Mononuclear cell (primary cell): ENCODE data around the gene KBTBD13. TPM values are rescaled to one million over a fixed set of nuclear protein-coding genes. Genes with fewer than 3 reads are reported as not detected.
"Not testable (repeated sequence)": the region's sequence is repeated elsewhere in the genome, so short reads cannot be mapped to it uniquely, and the experiment has no call there.

Source experiments
- H3K27me3 ChIP-seq: 2 replicates; pipeline ENCODE4 v1.6.0; 2011; ENCODE audit warnings: low read length, control low read depth; ENCODE audit not compliant: insufficient read depth
- H3K4me1 ChIP-seq: 2 replicates; pipeline ENCODE4 v1.5.1; 2011; ENCODE audit warnings: mild to moderate bottlenecking, low read length, control low read depth; ENCODE audit not compliant: insufficient read depth
- H3K4me3 ChIP-seq: 2 replicates; pipeline ENCODE4 v1.5.1; 2011; ENCODE audit warnings: mild to moderate bottlenecking, low read length, moderate library complexity
- H3K9me3 ChIP-seq: 2 replicates; pipeline ENCODE4 v1.5.1; 2011; ENCODE audit warnings: low read depth, mild to moderate bottlenecking, control low read depth, low read length
- total RNA-seq: library from RNA; depleted of rRNA; stranded (reverse); fragments of >200 nt; gene quantifications from one replicate; pipeline ENCODE4 v1.2.3, GENCODE V29; 2012

Gene KBTBD13
- total RNA-seq, 1 donor, result under 0.01 TPM

GRCh38 chr15:65096481-65097385 is 20.2 kb downstream of the KBTBD13 start:
- H3K4me3 ChIP-seq, result no peak overlapping the region
- H3K4me1 ChIP-seq, result peaks cover 9% of the 10 kb centered on the region
- no peaks in the 10 kb centered on the region for H3K27me3 ChIP-seq
- no peaks in the 10 kb centered on the region for H3K9me3 ChIP-seq

DNA sequence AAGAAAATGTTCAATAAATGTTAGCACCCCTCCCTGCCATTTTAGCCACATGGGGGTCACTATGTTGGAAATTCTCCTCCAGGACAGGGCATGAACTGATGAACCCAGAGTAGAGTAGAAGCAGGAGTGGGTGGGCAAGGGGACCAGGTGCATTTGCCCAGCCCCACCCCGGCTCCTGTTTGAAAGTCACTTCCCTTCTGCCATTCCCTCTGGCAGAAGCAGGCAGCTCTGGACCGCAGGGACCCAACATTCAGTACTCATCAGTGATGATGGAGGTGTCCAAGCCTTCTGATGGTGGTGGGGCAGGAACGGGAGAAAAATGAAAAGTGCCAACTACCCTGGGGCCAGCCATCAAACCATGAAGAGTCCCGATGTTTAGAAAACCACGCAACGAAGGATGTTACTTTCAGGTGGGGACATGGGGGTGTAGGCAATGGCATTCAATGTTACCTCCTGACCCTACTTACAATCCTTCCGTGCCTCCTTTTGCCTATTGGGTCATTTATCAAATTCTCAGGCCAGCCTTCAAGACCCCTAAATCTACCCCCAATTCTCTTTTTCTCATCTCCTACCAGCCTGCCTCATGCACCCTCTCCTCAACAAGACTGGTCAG is 21.2 kb downstream of the KBTBD13 start:
- H3K27me3 ChIP-seq, result no peaks in the 10 kb centered on the region
- no peaks in the 10 kb centered on the region for H3K9me3 ChIP-seq
- H3K4me1 ChIP-seq, result peaks cover 10% of the 10 kb centered on the region
- no peak overlapping the region for H3K4me3 ChIP-seq

- Histone ChIP-seq H3K4me3 (no peak overlapping the region), H3K9me3 (no peaks in the 10 kb centered on the region), H3K27me3 (no peaks in the 10 kb centered on the region), H3K4me1 (peaks cover 10% of the 10 kb centered on the region)
Observed at GRCh38 chr15:65099336-65099735, 22.8 kb downstream of the KBTBD13 start.

DNA sequence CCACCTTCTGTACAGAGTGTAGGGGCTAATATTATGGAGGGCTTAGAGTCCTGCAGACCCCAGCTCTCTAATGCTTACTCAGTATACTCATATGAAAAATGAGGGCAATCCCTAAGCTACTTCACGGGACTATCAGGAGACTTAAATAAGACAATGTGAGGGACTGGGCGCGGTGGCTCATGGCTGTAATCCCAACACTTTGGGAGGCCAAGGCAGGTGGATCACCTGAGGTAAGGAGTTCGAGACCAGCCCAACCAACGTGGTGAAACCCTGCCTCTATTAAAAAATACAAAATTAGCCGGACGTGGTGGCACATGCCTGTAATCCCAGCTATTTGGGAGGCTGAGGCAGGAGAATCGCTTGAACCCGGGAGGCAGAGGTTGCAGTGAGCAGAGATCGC is 23.3 kb downstream of the KBTBD13 start:
- not testable (repeated sequence) for H3K27me3 ChIP-seq, H3K4me1 ChIP-seq, H3K9me3 ChIP-seq, H3K4me3 ChIP-seq

DNA sequence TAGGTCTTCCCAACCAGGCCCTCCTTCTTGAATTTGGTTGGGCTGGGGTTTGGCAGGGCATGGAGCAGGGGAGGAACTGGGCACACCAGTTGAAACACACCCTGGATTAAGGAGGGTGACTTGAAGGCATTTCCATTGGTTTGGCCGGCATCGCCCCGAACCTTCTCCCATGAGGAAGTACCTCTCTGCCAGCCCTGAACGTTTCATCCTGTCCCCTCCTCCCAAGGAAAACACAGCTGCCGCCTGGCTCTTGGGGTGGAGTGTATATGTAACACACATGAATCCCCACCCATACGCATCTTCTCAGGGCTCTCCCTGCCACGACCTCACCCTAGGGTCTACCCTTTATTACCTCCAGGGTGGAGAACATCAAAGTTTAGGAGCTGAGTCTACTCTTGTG is 23.9 kb downstream of the KBTBD13 start:
- peaks cover 10% of the 10 kb centered on the region for H3K4me1 ChIP-seq
- H3K9me3 ChIP-seq, result no peaks in the 10 kb centered on the region
- no peak overlapping the region for H3K4me3 ChIP-seq
- H3K27me3 ChIP-seq, result no peaks in the 10 kb centered on the region

DNA sequence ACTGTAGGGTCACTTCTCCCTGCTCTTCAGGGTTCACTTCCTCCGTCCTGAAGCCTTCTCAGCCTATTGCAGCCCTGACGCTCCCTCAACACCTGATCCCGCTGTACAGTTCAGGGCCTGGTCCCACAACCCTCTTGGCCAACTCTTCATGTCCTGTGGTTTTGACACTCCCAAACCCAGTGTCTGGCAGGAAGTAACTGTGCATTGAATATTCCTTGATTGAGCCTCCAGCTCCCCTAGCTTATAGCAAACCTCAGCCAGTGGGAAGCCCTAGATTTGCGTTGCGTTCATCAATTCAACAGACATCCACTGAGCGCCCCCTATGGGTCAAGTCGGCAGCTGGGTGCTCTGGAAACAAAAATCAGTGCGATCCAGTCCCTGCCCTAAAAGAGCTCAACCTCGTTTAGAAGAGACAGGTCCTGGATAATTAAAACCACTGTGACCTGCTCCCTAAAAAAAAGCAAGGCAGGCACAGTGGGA is 24.9 kb downstream of the KBTBD13 start:
- Histone ChIP-seq H3K4me1 (peaks cover 10% of the 10 kb centered on the region), H3K4me3 (no peak overlapping the region), H3K9me3 (no peaks in the 10 kb centered on the region), H3K27me3 (no peaks in the 10 kb centered on the region)

GRCh38 chr15:65101891-65102708 is 25.6 kb downstream of the KBTBD13 start:
- Histone ChIP-seq H3K9me3 (no peaks in the 10 kb centered on the region), H3K4me1 (peaks cover 10% of the 10 kb centered on the region), H3K27me3 (no peaks in the 10 kb centered on the region), H3K4me3 (no peak overlapping the region)

DNA sequence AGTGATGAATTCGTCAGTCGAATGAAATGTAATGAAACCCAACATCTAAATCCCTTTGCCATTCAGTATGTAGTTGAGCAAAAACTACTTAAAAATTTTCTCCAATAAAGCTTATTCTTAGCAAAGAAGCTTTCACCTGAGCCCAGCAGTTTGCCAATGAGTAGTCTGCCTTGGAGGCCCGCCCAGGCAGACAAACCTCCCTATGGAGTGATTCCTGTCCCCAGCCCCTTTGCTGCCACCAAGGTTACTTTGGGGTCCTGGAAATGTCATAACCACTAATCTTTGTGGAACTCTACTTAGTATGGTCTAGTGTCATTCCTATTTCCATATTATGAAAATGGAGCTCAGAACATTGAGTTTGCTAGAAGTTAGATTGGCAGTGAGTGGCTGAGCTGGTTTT is 26.4 kb downstream of the KBTBD13 start:
- H3K27me3 ChIP-seq, result no peaks in the 10 kb centered on the region
- peaks cover 10% of the 10 kb centered on the region for H3K4me1 ChIP-seq
- H3K9me3 ChIP-seq, result no peaks in the 10 kb centered on the region
- no peak overlapping the region for H3K4me3 ChIP-seq

DNA sequence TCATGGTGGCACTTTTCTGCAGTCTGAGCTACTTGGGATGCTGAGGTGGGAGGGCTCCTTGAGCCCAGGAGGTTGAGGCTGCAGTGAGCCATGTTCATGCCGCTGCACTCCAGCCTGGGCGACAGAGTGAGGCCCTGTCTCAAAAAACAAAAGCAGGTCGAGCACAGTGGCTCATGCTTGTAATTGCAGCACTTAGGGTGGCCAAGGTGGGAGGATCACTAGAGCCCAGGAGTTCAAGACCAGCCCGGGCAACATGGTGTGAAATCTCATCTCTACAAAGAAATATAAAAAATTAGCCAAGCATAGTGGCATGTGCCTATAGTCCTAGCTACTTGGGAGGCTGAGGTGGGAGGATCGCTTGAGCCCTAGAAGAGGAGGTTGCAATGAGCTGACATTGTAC is 28.5 kb downstream of the KBTBD13 start:
- Histone ChIP-seq H3K4me3 (no peak overlapping the region), H3K4me1 (peaks cover 10% of the 10 kb centered on the region)

GRCh38 chr15:65106011-65106590 is 29.6 kb downstream of the KBTBD13 start:
- Histone ChIP-seq H3K4me3 (no peak overlapping the region), H3K27me3 (no peaks in the 10 kb centered on the region), H3K9me3 (no peaks in the 10 kb centered on the region), H3K4me1 (peaks cover 6% of the 10 kb centered on the region)

More for the DNA sequence above, 28.5 kb downstream of the KBTBD13 start:
- H3K27me3 ChIP-seq, result no peaks in the 10 kb centered on the region
- H3K9me3 ChIP-seq, result no peaks in the 10 kb centered on the region

DNA sequence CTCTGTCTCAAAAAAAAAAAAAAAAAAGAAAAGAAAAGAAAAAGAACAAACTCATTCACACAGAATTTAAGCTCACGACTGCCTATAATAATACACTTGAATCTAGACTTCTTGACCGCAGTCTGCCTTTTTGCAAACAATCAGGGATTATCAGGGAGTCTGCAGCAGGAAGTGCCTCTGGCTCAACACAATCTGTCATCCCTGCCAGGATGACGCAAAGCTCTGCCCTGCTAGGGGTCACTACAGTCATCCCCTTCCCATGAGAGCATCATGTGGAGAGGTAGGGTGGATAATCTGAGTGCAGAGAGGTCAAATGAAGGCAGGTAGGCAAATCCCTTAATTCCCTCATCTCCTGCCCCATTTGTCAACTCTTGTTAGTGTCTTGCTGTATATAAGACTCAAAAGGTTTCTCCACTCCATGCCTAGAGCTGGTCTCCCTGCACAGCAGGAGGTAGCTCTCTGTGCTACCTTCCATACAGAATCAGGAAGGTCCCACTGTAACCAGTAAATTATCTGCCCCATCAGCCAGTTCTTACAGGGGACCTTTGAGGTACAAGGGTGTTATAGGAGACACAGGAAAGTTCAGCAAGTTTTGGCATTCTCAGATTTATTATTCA is 34.2 kb downstream of the KBTBD13 start:
- H3K9me3 ChIP-seq, result no peaks in the 10 kb centered on the region
- H3K4me1 ChIP-seq, result no peaks in the 10 kb centered on the region
- H3K27me3 ChIP-seq, result no peaks in the 10 kb centered on the region
- H3K4me3 ChIP-seq, result no peak overlapping the region

GRCh38 chr15:65115086-65115485 is 38.5 kb downstream of the KBTBD13 start, which contains the start of gene UBAP1L:
UBAP1L (minus strand) TSS chr15:65115200; CDS start chr15:65106215, 8,985 bp downstream.
- Histone ChIP-seq H3K27me3 (no peaks in the 10 kb centered on the region), H3K4me3 (no peak within 1 kb of the TSS), H3K9me3 (no peaks in the 10 kb centered on the region), H3K4me1 (no peaks in the 10 kb centered on the region)

DNA sequence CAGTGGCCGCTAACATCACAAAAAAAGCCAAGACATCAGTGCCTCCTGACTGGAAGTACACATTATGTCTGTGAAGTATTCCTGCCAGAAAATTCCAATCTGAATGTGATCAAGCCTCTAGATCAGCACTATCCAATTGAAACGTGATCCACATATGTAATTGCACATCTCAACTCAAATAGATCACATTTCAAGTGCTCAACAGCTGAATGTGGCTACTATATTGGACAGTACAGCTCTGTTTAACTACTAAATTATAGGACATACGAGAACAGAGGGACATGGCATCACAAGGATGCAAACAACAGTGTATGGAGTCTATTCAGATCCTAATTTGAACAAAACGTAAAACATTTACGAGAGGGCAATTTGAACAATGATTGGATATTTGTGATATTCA is 39.0 kb downstream of the KBTBD13 start:
- H3K4me1 ChIP-seq, result no peaks in the 10 kb centered on the region
- H3K4me3 ChIP-seq, result no peak overlapping the region
- H3K9me3 ChIP-seq, result no peaks in the 10 kb centered on the region
- no peaks in the 10 kb centered on the region for H3K27me3 ChIP-seq
